ENCODE data around the gene SS18L1. TPM values are rescaled to one million over a fixed set of nuclear protein-coding genes. Genes with fewer than 3 reads are reported as not detected.

The SS18L1 gene
- polyA plus RNA-seq, 1 of the 3 experiments (the other 2 are of a cell fraction), result 10.7 TPM

DNA sequence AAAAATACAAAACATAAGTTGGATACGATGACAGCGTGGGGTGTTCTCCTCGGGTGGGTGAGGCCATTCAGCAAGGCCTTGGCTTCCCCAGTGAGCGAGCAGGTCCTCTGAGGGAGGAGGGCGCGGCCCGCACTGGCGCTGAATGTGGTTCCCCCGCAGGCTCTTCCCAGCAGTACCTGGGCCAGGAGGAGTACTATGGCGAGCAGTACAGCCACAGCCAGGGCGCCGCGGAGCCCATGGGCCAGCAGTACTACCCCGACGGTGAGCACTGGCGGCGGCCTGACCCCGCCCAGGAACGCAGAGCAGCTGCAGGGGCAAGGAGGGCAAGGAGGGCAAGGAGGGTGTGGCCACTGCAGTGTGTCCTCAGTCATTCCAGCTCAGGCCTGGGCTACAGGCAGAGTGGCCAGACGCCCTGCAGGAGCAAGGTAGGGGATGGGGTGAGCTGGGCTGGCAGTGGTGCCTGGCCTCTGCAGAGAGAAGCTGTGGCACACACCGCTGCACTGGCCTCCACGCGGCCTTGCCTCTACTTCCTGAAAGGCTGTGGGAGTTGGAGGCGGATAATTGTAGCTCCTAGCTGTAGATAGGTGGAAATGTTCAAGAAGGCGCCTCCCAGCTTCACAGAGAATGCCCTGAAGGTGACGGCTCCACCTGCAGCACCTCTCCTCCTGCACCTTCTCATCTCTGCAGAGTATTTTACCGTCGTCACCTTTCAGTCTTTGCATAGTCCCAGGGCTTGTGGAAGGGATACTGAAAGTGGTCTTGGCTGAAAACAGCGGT lies 20.6 kb downstream of the SS18L1 start:
- Histone ChIP-seq H3K79me2 (ENCODE audit: insufficient read depth) (peaks cover 6% of the 10 kb centered on the region; the same call in 1 of the 2 replicates), H3K9ac (no peak overlapping the region), H3K36me3 (replicated peaks in 1 of 2; ENCODE audit: control insufficient read depth in 1 of 2, insufficient read depth in 2 of 2, low read length in 1 of 2) (peaks cover 0 to 44% of the 10 kb centered on the region in 2 experiments), H3K27me3 (ENCODE audit: insufficient read depth) (no peaks in the 10 kb centered on the region), H3K4me1 (ENCODE audit: control insufficient read depth in 1 of 2, insufficient read depth in 2 of 2, low read depth in 1 of 2, low read length in 1 of 2) (no peaks in the 10 kb centered on the region), H3K9me3 (no peaks in the 10 kb centered on the region), H2AFZ (ENCODE audit: low read depth) (no peak overlapping the region), H3F3A (replicated peaks; ENCODE audit: insufficient read depth) (no peaks in the 10 kb centered on the region), H3K4me2 (no peak overlapping the region), H4K20me1 (ENCODE audit: insufficient read depth) (peaks cover 6% of the 10 kb centered on the region; the same call in 1 of the 2 replicates), H3K27ac (ENCODE audit: low read depth in 2 of 2, low read length in 1 of 2) (no peak overlapping the region), H3K4me3 (ENCODE audit: low read depth in 2 of 2, low read length in 1 of 2) (no peak overlapping the region), H3K9me2 (no peaks in the 10 kb centered on the region)
- WGBS (ENCODE audit: low lambda C conversion rate), result 97% methylated on average over 27 of the region's 29 CpGs
- no peak for TF ChIP-seq YY1 (IDR thresholded peaks at IDR 0.05; ENCODE audit: low read depth)
- TF ChIP-seq, protein P1, sequence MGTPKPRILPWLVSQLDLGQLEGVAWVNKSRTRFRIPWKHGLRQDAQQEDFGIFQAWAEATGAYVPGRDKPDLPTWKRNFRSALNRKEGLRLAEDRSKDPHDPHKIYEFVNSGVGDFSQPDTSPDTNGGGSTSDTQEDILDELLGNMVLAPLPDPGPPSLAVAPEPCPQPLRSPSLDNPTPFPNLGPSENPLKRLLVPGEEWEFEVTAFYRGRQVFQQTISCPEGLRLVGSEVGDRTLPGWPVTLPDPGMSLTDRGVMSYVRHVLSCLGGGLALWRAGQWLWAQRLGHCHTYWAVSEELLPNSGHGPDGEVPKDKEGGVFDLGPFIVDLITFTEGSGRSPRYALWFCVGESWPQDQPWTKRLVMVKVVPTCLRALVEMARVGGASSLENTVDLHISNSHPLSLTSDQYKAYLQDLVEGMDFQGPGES (IDR thresholded peaks at IDR 0.05; ENCODE audit: low read depth, low read length), result no peak
- TF ChIP-seq EP300 (IDR thresholded peaks at IDR 0.05; ENCODE audit: borderline replicate concordance in 1 of 2, low read depth in 1 of 2, low read length in 1 of 2), result no peak
- TF ChIP-seq TCF12 (IDR thresholded peaks at IDR 0.05), result no peak
- no peak for TF ChIP-seq MEF2A (IDR thresholded peaks at IDR 0.05; ENCODE audit: borderline replicate concordance, low read depth)
- no peak for TF ChIP-seq MXI1 (IDR thresholded peaks at IDR 0.05; ENCODE audit: low read depth, low read length)
- TF ChIP-seq NRF1 (IDR thresholded peaks at IDR 0.05; ENCODE audit: low read depth, low read length), result no peak
- TF ChIP-seq SIN3A (IDR thresholded peaks at IDR 0.05; ENCODE audit: borderline replicate concordance, low read depth, low read length), result no peak
- TF ChIP-seq RCOR1 (IDR thresholded peaks at IDR 0.05; ENCODE audit: low read length), result no peak
- TF ChIP-seq GABPA (IDR thresholded peaks at IDR 0.05; ENCODE audit: low read depth), result no peak
- CTCF ChIA-PET, result interaction anchor here (1.0 kb wide), 1 partner anchor 9 kb away, joined by 3 read pairs; no protein-coding TSS in a partner anchor
- DNase-seq, result no peak
- POLR2A ChIA-PET, result interaction anchor here (0.6 kb wide), 1 partner anchor 277 kb away, joined by 3 read pairs; no protein-coding TSS in a partner anchor

DNA sequence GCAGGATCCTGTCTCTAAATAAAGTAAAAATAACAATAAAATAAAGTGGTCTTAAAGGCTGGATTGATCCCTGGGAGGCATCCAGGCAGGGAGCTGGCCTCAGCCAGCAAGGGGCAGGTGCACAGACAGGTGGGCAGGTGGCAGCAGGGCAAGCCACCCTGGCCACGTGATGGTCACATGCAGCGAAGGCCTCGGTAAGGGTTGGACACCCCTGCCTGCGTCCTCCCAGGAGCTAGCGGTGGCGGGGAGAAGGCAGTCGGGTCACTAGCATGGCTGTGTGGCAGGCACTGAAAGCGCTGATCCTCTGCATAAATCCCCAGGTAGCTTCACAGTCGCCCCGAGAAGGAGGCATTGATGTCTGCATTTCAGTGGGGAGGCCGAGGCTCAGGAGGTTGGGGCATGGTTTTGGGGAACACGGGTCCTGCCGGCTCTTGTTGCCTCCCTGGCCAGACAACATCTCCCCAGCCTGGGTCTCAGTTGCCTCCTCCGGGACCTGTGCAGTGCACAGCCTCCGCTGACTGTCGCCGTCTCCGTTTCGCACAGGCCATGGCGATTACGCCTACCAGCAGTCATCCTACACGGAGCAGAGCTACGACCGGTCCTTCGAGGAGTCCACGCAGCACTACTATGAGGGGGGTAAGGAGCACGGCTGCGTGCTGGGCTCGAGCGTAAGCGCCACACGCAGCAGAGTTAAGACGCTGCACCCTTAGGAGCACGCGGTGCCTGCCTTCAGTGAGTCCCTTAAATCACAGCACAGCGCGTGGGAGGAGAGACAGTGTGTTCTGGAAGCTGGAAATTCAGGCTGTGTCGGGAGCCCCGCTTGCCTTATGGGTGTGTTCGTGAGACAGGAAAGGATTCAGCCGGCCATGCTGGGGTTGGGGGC lies 21.6 kb downstream of the SS18L1 start:
- no peaks in the 10 kb centered on the region for H3K4me1 ChIP-seq (ENCODE audit: control insufficient read depth in 1 of 2, insufficient read depth in 2 of 2, low read depth in 1 of 2, low read length in 1 of 2)
- no peaks in the 10 kb centered on the region for H3F3A ChIP-seq (replicated peaks; ENCODE audit: insufficient read depth)
- 97% methylated on average over 36 of the region's 41 CpGs for WGBS (ENCODE audit: low lambda C conversion rate)
- no peak overlapping the region for H3K4me2 ChIP-seq
- DNase-seq, result no peak
- H4K20me1 ChIP-seq (ENCODE audit: insufficient read depth), result no peaks in the 10 kb centered on the region
- CTCF ChIA-PET, result interaction anchor here (0.8 to 1.0 kb wide), 2 partner anchors 8 to 9 kb away, joined by 3 read pairs; no protein-coding TSS in a partner anchor
- H3K9ac ChIP-seq, result no peak overlapping the region
- POLR2A ChIA-PET, result no interaction called here
- H3K79me2 ChIP-seq (ENCODE audit: insufficient read depth), result no peaks in the 10 kb centered on the region
- TF ChIP-seq, protein P2, sequence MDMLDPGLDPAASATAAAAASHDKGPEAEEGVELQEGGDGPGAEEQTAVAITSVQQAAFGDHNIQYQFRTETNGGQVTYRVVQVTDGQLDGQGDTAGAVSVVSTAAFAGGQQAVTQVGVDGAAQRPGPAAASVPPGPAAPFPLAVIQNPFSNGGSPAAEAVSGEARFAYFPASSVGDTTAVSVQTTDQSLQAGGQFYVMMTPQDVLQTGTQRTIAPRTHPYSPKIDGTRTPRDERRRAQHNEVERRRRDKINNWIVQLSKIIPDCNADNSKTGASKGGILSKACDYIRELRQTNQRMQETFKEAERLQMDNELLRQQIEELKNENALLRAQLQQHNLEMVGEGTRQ (IDR thresholded peaks at IDR 0.05; ENCODE audit: borderline replicate concordance, low read depth, low read length), result no peak
- no peak for TF ChIP-seq GABPA (IDR thresholded peaks at IDR 0.05; ENCODE audit: low read depth)
- TF ChIP-seq, protein P1 (IDR thresholded peaks at IDR 0.05; ENCODE audit: low read depth, low read length), result no peak
- no peak for TF ChIP-seq GATA2 (CRISPR knock-in tag; IDR thresholded peaks at IDR 0.05)
- no peak for TF ChIP-seq NFIC (IDR thresholded peaks at IDR 0.05; ENCODE audit: borderline replicate concordance)
- TF ChIP-seq RCOR1 (IDR thresholded peaks at IDR 0.05; ENCODE audit: low read length), result no peak
- TF ChIP-seq TCF12 (IDR thresholded peaks at IDR 0.05), result no peak
- no peaks in the 10 kb centered on the region for H3K9me3 ChIP-seq
- no peak overlapping the region for H3K27ac ChIP-seq (ENCODE audit: low read depth in 2 of 2, low read length in 1 of 2)
- no peak overlapping the region for H2AFZ ChIP-seq (ENCODE audit: low read depth)
- H3K27me3 ChIP-seq (ENCODE audit: insufficient read depth), result no peaks in the 10 kb centered on the region
- no peaks in the 10 kb centered on the region for H3K9me2 ChIP-seq
- no peak overlapping the region for H3K4me3 ChIP-seq (ENCODE audit: low read depth in 2 of 2, low read length in 1 of 2)
- H3K36me3 ChIP-seq (replicated peaks in 1 of 2; ENCODE audit: control insufficient read depth in 1 of 2, insufficient read depth in 2 of 2, low read length in 1 of 2), result peaks cover 0 to 44% of the 10 kb centered on the region in 2 experiments

Data from SK-N-SH (cell line).